HG03354 (cell line): ENCODE measurements around the gene CAMK2A.
"Not testable (repeated sequence)": the region's sequence is repeated elsewhere in the genome, so short reads cannot be mapped to it uniquely, and the experiment has no call there.

Experiments
- ATAC-seq: cut with Tn5 transposase; IDR thresholded peaks from one replicate; pipeline ENCODE4 v1.9.1; 2021; ENCODE audit warnings: mild to moderate bottlenecking; ENCODE audit not compliant: unreplicated experiment, poor library complexity, severe bottlenecking

The CAMK2A gene

GRCh38 chr5:150243590-150243989, 46.0 kb downstream of the CAMK2A start:
- ATAC-seq = no peak

- no peak for ATAC-seq
Measured at GRCh38 chr5:150242251-150242894, 47.2 kb downstream of the CAMK2A start.

- ATAC-seq = no peak
Measured at GRCh38 chr5:150241298-150242160, 48.0 kb downstream of the CAMK2A start.

- ATAC-seq = no peak
Measured at GRCh38 chr5:150239794-150240122, 49.8 kb downstream of the CAMK2A start.

GRCh38 chr5:150239099-150239793, 50.3 kb downstream of the CAMK2A start:
- ATAC-seq = no peak

GRCh38 chr5:150238646-150239045, 50.9 kb downstream of the CAMK2A start:
- no peak for ATAC-seq

- no peak for ATAC-seq
Measured at GRCh38 chr5:150236981-150237754, 52.4 kb downstream of the CAMK2A start.

- ATAC-seq = no peak
Measured at GRCh38 chr5:150236313-150236712, 53.3 kb downstream of the CAMK2A start.

- no peak for ATAC-seq
Measured at GRCh38 chr5:150235500-150235854, 54.1 kb downstream of the CAMK2A start.

GRCh38 chr5:150234576-150235499, 54.7 kb downstream of the CAMK2A start:
- ATAC-seq = no peak

GRCh38 chr5:150233706-150234105, 55.9 kb downstream of the CAMK2A start:
- ATAC-seq = not testable (repeated sequence)

GRCh38 chr5:150230842-150231241, 58.7 kb downstream of the CAMK2A start:
- ATAC-seq = no peak

GRCh38 chr5:150229571-150229970, 60.0 kb downstream of the CAMK2A start:
- ATAC-seq = no peak

GRCh38 chr5:150227606-150228273, 61.8 kb downstream of the CAMK2A start:
- no peak for ATAC-seq

GRCh38 chr5:150227036-150227435, 62.5 kb downstream of the CAMK2A start:
- ATAC-seq = no peak

GRCh38 chr5:150224483-150225027, 65.0 kb downstream of the CAMK2A start:
- no peak for ATAC-seq

- no peak for ATAC-seq
Measured at GRCh38 chr5:150223474-150223873, 66.1 kb downstream of the CAMK2A start.

- ATAC-seq = no peak
Measured at GRCh38 chr5:150222906-150223305, 66.7 kb downstream of the CAMK2A start.
